GM19455 (cell line): ENCODE measurements around the gene CCL17.

Experiments used
- ATAC-seq: cut with Tn5 transposase; IDR thresholded peaks from one replicate; pipeline ENCODE4 v1.9.1; 2021; ENCODE audit not compliant: unreplicated experiment

Gene CCL17

GRCh38 chr16:57377080-57377841 lies 27.3 kb upstream of the CCL17 start:
- peak; percentile 58 for ATAC-seq

- no peak for ATAC-seq
These were observed 25.0 kb upstream of the CCL17 start for GRCh38 chr16:57379579-57379978.

GRCh38 chr16:57380671-57381462 lies 23.7 kb upstream of the CCL17 start:
- ATAC-seq: no peak

- ATAC-seq: no peak
These were observed 22.6 kb upstream of the CCL17 start for GRCh38 chr16:57381791-57382534.

DNA sequence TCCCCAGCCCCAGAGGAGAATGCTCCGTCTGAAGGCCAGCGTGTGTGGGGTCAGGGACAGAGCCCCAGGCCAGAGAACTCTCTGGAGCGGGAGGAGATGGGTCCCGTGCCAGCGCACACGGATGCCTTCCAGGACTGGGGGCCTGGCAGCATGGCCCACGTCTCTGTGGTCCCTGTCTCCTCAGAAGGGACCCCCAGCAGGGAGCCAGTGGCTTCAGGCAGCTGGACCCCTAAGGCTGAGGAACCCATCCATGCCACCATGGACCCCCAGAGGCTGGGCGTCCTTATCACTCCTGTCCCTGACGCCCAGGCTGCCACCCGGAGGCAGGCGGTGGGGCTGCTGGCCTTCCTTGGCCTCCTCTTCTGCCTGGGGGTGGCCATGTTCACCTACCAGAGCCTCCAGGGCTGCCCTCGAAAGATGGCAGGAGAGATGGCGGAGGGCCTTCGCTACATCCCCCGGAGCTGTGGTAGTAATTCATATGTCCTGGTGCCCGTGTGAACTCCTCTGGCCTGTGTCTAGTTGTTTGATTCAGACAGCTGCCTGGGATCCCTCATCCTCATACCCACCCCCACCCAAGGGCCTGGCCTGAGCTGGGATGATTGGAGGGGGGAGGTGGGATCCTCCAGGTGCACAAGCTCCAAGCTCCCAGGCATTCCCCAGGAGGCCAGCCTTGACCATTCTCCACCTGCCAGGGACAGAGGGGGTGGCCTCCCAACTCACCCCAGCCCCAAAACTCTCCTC lies 21.9 kb upstream of the CCL17 start:
- ATAC-seq: no peak

DNA sequence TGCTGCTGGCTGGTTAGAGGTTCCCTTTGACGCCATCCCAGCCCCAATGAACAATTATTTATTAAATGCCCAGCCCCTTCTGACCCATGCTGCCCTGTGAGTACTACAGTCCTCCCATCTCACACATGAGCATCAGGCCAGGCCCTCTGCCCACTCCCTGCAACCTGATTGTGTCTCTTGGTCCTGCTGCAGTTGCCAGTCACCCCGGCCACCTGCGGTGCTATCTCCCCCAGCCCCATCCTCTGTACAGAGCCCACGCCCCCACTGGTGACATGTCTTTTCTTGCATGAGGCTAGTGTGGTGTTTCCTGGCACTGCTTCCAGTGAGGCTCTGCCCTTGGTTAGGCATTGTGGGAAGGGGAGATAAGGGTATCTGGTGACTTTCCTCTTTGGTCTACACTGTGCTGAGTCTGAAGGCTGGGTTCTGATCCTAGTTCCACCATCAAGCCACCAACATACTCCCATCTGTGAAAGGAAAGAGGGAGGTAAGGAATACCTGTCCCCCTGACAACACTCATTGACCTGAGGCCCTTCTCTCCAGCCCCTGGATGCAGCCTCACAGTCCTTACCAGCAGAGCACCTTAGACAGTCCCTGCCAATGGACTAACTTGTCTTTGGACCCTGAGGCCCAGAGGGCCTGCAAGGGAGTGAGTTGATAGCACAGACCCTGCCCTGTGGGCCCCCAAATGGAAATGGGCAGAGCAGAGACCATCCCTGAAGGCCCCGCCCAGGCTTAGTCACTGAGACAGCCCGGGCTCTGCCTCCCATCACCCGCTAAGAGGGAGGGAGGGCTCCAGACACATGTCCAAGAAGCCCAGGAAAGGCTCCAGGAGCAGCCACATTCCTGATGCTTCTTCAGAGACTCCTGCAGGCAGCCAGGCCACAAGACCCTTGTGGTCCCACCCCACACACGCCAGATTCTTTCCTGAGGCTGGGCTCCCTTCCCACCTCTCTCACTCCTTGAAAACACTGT lies 21.0 kb upstream of the CCL17 start:
- ATAC-seq: no peak

GRCh38 chr16:57384248-57385070 lies 20.1 kb upstream of the CCL17 start:
- ATAC-seq: no peak

DNA sequence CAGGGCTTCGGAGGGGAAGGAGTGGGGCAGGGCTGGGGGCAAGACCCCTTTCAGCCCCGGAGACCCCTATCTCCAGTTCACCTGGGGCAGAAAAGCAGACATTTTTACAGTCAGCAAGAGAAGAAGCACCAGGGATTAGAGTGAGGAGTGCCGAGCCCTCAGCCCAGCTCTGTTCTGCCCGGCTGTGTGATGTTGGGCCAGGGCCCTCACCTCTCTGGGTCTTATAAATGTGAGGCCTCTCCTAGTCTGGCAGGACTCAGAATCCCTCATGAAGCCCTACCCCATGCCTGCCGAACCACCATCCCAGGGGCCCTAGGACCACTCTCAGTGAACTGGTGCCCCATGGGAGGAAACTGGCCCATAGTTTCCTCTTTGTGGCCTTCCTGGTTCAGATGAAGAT lies 19.5 kb upstream of the CCL17 start:
- ATAC-seq: no peak

GRCh38 chr16:57386381-57386951 lies 18.1 kb upstream of the CCL17 start:
- ATAC-seq: no peak

- ATAC-seq: no peak
These were observed 16.8 kb upstream of the CCL17 start for GRCh38 chr16:57387598-57388354.

DNA sequence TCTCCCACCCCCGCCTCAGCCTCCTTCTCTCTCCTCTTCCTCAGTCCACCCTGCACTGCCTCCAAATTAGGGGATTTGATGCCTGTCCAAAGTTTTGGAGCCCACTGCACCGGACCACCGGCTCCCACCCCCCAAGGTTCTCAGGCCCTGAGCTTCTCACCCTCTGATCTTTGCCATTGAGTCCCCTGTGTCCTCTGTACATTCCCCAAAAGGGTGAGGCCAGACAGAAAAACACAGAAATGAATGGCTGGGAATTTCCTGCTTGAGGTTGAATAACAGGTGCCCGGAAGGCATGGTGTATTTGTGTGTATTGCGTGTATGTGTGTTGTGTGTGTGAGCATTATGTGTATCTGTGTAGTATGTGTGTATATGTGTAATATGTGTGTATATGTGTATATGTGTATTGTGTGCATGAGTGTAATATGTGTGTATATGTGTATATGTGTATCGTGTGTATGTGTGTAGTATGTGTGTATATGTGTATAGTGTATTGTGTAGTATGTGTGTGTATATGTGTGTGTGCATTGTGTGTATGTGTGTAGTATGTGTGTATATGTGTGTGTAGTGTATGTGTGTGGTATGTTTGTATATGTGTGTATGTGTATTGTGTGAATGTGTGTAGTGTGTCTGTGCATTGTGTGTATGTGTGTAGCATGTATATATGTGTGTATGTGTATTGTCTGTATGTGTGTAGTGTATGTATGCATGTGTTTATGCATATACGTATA lies 16.0 kb upstream of the CCL17 start:
- ATAC-seq: no peak

- ATAC-seq: no peak
These were observed 15.5 kb upstream of the CCL17 start for GRCh38 chr16:57389087-57389468.

DNA sequence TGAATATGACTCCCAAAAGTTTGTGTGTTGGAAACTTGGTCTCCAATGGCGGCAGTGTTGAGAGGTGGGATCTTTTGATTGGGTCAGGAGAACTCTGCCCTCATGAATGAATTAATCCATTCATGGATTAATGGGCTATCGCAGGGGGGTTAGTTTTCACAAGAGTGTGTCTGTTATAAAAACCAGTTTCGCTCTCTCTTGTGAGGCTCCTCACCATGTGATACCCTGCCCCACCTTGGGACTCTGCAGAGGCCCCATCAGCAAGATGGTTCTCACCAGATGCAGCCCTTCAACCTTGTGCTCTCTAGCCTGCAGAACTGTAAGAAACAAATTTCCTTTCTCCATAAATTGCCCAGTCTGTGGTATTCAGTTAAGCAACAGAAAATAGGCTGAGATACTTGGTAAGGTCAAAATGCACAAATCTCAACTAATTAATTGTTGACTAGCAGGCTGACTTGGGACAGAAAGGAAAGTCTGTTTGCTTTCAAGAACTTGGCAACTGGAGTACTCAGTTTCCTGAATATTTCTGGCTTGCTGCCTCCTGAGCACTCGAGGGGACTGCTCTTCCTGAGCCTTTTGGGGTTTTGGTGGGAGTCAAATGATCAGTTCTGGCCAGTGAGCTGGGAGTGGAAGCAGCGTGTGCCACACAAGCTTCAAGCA lies 13.8 kb upstream of the CCL17 start:
- ATAC-seq: no peak

- no peak for ATAC-seq
These were observed 13.3 kb upstream of the CCL17 start for GRCh38 chr16:57391300-57391699.

GRCh38 chr16:57391708-57392107 lies 12.9 kb upstream of the CCL17 start:
- ATAC-seq: no peak

DNA sequence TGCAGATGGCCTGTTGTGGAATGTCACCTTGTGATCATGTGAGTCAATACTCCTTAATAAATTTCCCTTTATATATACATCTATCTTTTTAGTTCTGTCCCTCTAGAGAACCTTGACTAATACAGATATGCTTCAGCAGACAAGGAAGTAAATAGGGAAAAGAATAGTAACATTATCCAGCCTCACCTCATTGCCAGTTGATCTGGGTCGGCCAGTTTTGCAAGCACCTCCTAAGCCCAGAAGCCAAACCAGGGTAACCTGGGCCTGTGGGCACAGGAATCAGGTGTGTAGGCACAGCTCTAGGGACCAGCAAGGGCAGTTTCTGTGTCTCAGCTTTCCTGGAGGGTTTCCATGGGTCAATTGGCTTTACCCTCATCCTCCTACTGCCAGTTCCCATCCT lies 11.9 kb upstream of the CCL17 start:
- no peak for ATAC-seq

DNA sequence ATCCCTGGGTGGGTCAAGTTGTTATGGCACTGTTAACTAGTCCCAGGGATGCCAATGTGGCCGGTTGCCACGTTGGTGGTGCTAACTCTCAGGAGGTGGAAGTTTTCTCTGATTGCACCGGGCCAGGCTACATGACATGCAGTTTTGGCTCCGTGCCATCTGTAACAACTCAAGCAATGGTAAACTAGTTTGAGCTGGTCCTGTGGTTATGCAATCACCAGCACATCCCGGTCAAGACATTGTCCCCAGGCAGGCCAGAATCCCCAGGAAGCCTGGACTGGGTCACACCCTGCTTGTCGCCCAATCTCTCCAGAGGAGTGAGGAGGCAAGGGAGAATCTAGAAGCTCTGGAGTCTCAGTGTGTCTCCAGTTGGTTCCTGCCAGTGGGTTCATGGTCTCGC lies 10.1 kb upstream of the CCL17 start:
- no peak for ATAC-seq
